Stimulated activated CD4-positive, alpha-beta T cell treated with anti-CD3 and anti-CD28 coated beads, Interleukin-12 subunit alpha, Interleukin-12 subunit beta, amount 100 ng/mL, for 4 hours (primary cell): ENCODE data around the gene ANO5.

Experiments used
- DNase-seq: peaks from one replicate; pipeline ENCODE4 v3.0.0-alpha.2; 2020

ANO5 gene

GRCh38 chr11:22192642-22193347, at the start of gene ANO5:
TSS of gene ANO5 (plus strand) at chr11:22193085. CDS start at chr11:22193493, 408 bp downstream.
- DNase-seq, result no peak

GRCh38 chr11:22151649-22152197, 41.2 kb upstream of the ANO5 start:
- no peak for DNase-seq

- DNase-seq, result no peak
Measured at GRCh38 chr11:22157531-22157930, 35.4 kb upstream of the ANO5 start.

GRCh38 chr11:22161489-22161888, 31.4 kb upstream of the ANO5 start:
- no peak for DNase-seq

GRCh38 chr11:22162756-22163155, 30.1 kb upstream of the ANO5 start:
- DNase-seq, result no peak

- no peak for DNase-seq
Measured at GRCh38 chr11:22163394-22163797, 29.5 kb upstream of the ANO5 start.

- DNase-seq, result no peak
Measured at GRCh38 chr11:22165087-22165486, 27.8 kb upstream of the ANO5 start.

GRCh38 chr11:22165759-22166513, 26.9 kb upstream of the ANO5 start:
- DNase-seq, result no peak

- no peak for DNase-seq
Measured at GRCh38 chr11:22169833-22170232, 23.1 kb upstream of the ANO5 start.

GRCh38 chr11:22173532-22173931, 19.4 kb upstream of the ANO5 start:
- no peak for DNase-seq

- DNase-seq, result no peak
Measured at GRCh38 chr11:22177186-22177585, 15.7 kb upstream of the ANO5 start.

- DNase-seq, result no peak
Measured at GRCh38 chr11:22179626-22180025, 13.3 kb upstream of the ANO5 start.

GRCh38 chr11:22180131-22180530, 12.8 kb upstream of the ANO5 start:
- no peak for DNase-seq

GRCh38 chr11:22189660-22190059, 3.2 kb upstream of the ANO5 start:
- no peak for DNase-seq

GRCh38 chr11:22190827-22191463, 1.9 kb upstream of the ANO5 start:
- no peak for DNase-seq

GRCh38 chr11:22192289-22192641, 620 bp upstream of the ANO5 start:
- DNase-seq, result no peak

- no peak for DNase-seq
Measured at GRCh38 chr11:22193348-22194051, 615 bp downstream of the ANO5 start.

- no peak for DNase-seq
Measured at GRCh38 chr11:22194306-22194705, 1.4 kb downstream of the ANO5 start.

GRCh38 chr11:22194907-22195306, 2.0 kb downstream of the ANO5 start:
- DNase-seq, result no peak

- DNase-seq, result no peak
Measured at GRCh38 chr11:22197139-22198005, 4.5 kb downstream of the ANO5 start.

GRCh38 chr11:22199243-22199642, 6.4 kb downstream of the ANO5 start:
- no peak for DNase-seq

GRCh38 chr11:22203281-22203680, 10.4 kb downstream of the ANO5 start:
- no peak for DNase-seq
